K562 (cell line): ENCODE measurements around the gene OSM.

Source experiments
- CHD4 ChIP-seq: fragments of 200-600 bp; sonication (generic); IDR thresholded peaks from 3 replicates; pipeline ENCODE4 v1.6.1; 2012; ENCODE audit warnings: low read depth, mild to moderate bottlenecking, mixed read lengths, low read length, inconsistent platforms; ENCODE audit not compliant: insufficient read depth, insufficient replicate concordance, poor library complexity, severe bottlenecking
- CREB3 ChIP-seq: fragments of 450-650 bp; conservative IDR thresholded peaks from 2 replicates; pipeline ENCODE4 v1.6.1; 2016; ENCODE audit warnings: missing genetic modification characterization, low read depth, mild to moderate bottlenecking, missing compliant biosample characterization, moderate library complexity
- CTCF ChIP-seq, 3 experiments: IDR thresholded peaks in 2 of 3; conservative IDR thresholded peaks in 1 of 3; 2 replicates each; pipeline ENCODE4 v1.5.1; 2011 to 2012; ENCODE audit warnings: low read length in 3 of 3, mild to moderate bottlenecking in 3 of 3, control low read depth in 2 of 3, improper control_type of control experiment in 1 of 3, inconsistent platforms in 1 of 3, low read depth in 1 of 3, mixed read lengths in 1 of 3, moderate library complexity in 1 of 3; ENCODE audit not compliant: insufficient read depth in 2 of 3
- HDAC2 ChIP-seq: fragments of 450-650 bp; IDR thresholded peaks from 2 replicates; pipeline ENCODE4 v1.6.1; 2016; ENCODE audit warnings: mild to moderate bottlenecking
- JUNB ChIP-seq: fragments of 450-650 bp; formaldehyde crosslinking; conservative IDR thresholded peaks from 2 replicates; pipeline ENCODE4 v1.4.0; 2020; ENCODE audit warnings: mild to moderate bottlenecking
- KAT7 ChIP-seq: sonication (generic); formaldehyde crosslinking; IDR thresholded peaks from 2 replicates; pipeline ENCODE4 v1.8.0; 2022; ENCODE audit warnings: missing genetic modification reagents, mild to moderate bottlenecking, borderline replicate concordance
- LEF1 ChIP-seq: fragments of 450-650 bp; IDR thresholded peaks from 2 replicates; pipeline ENCODE4 v1.6.1; 2016; ENCODE audit warnings: mild to moderate bottlenecking
- RNF2 ChIP-seq: sonication (generic); IDR thresholded peaks from 2 replicates; pipeline ENCODE4 v1.6.1; 2016
- RUNX1 ChIP-seq: sonication (generic); IDR thresholded peaks from 2 replicates; pipeline ENCODE4 v1.6.1; 2016; ENCODE audit warnings: antibody characterized with exemption, low read depth
- SMAD4 ChIP-seq: fragments of 250-450 bp; sonication (Bioruptor Pico); conservative IDR thresholded peaks from 2 replicates; pipeline ENCODE4 v1.8.0; 2021; ENCODE audit warnings: inconsistent platforms, mild to moderate bottlenecking, moderate library complexity
- SP1 ChIP-seq: sonication (generic); formaldehyde crosslinking; IDR thresholded peaks from 2 replicates; pipeline ENCODE4 v1.8.1; 2022; ENCODE audit warnings: mild to moderate bottlenecking, missing genetic modification reagents
- SPI1 ChIP-seq: IDR thresholded peaks from 2 replicates; pipeline ENCODE4 v1.6.1; 2011; ENCODE audit warnings: low read depth, low read length, control low read depth, borderline replicate concordance
- ZNF740 ChIP-seq, 3 experiments: fragments of 200-800 bp in 1 of 3; sonication (Bioruptor generic) in 1 of 3; sonication (generic) in 1 of 3; formaldehyde crosslinking in 1 of 3; IDR thresholded peaks; 2 replicates each; pipeline versions ENCODE4 v1.6.1 to v1.8.0; 2016 to 2022; ENCODE audit warnings: mild to moderate bottlenecking in 2 of 3, missing compliant biosample characterization in 2 of 3, missing genetic modification characterization in 2 of 3, missing genetic modification reagents in 1 of 3

- no peak for TF ChIP-seq CREB3 (tag)
- no peak for TF ChIP-seq SPI1
- no peak for TF ChIP-seq HDAC2
- TF ChIP-seq RUNX1, result no peak
- no peak for TF ChIP-seq CTCF (IDR thresholded peaks at IDR 0.05 in 2 of 3, conservative IDR thresholded peaks at IDR 0.05 in 1 of 3; ENCODE audit: insufficient read depth in 2 of 3, low read depth in 1 of 3, low read length in 3 of 3)
- no peak for TF ChIP-seq ZNF740 (CRISPR knock-in tag; IDR thresholded peaks at IDR 0.05)
- no peak for TF ChIP-seq ZNF740 (tag; IDR thresholded peaks at IDR 0.05)
- TF ChIP-seq RNF2, result no peak
- TF ChIP-seq SP1 (CRISPR knock-in tag), result no peak
- no peak for TF ChIP-seq JUNB
- TF ChIP-seq CHD4, result no peak
- no peak for TF ChIP-seq SMAD4 (CRISPR knock-in tag)
- no peak for TF ChIP-seq LEF1
- no peak for TF ChIP-seq KAT7 (CRISPR knock-in tag)
Measured at GRCh38 chr22:30312053-30312452, 45.4 kb upstream of the OSM start.
